ENCODE results near the gene PFKL.
"Not testable (repeated sequence)": the region's sequence is repeated elsewhere in the genome, so short reads cannot be mapped to it uniquely, and the experiment has no call there.

DNA sequence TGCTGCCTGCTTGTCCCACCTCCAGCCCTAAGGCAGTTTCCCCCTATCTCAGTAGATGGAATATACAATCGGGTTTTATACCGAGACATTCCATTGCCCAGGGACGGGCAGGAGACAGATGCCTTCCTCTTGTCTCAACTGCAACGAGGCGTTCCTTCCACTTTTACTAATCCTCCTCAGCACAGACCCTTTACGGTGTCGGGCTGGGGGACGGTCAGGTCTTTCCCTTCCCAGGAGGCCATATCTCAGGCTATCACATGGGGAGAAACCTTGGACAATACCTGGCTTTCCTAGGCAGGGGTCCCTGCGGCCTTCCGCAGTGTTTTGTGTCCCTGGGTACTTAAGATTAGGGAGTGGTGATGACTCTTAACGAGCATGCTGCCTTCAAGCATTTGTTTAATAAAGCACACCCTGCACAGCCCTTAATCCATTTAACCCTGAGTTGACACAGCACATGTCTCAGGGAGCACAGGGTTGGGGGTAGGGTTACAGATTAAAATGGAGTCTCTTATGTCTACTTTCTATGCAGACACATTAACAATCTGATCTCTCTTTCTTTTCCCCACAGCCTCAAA lies 16.6 kb upstream of the PFKL start:
- not testable (repeated sequence) for TF ChIP-seq EZH2 (IDR thresholded peaks at IDR 0.05; ENCODE audit: insufficient read depth, poor library complexity, severe bottlenecking); EZH2phosphoT487 (IDR thresholded peaks at IDR 0.05; ENCODE audit: insufficient read depth, low read depth)
